NB4 (cell line): ENCODE results near the gene MAN2B2.

Source experiments
- DNase-seq: peaks from one replicate; pipeline ENCODE4 v3.0.0; 2010; ENCODE audit warnings: low read depth
- H3K4me3 ChIP-seq: one replicate; pipeline ENCODE4 v1.5.1; 2011; ENCODE audit warnings: mild to moderate bottlenecking, low read depth, low read length, moderate library complexity
- MYC ChIP-seq: IDR thresholded peaks from 2 replicates; pipeline ENCODE4 v1.6.1; 2011; ENCODE audit warnings: low read depth, low read length
- POLR2A ChIP-seq: IDR thresholded peaks from 2 replicates; pipeline ENCODE4 v1.6.1; 2011; ENCODE audit warnings: mild to moderate bottlenecking; ENCODE audit not compliant: insufficient read length; ENCODE audit errors: extremely low read depth
- TF ChIP-seq, protein P1 (sequence below): IDR thresholded peaks from 2 replicates; pipeline ENCODE4 v1.6.1; 2011; ENCODE audit warnings: low read depth, low read length
- TF ChIP-seq, protein P2 (sequence below): IDR thresholded peaks from one replicate; pipeline ENCODE4 v1.5.1; 2012; ENCODE audit warnings: low read depth, low read length

MAN2B2 gene

GRCh38 chr4:6566391-6567190 lies 8.4 kb upstream of the MAN2B2 start:
- no peak overlapping the region for H3K4me3 ChIP-seq
- TF ChIP-seq MYC, result no peak
- no peak for TF ChIP-seq POLR2A
- TF ChIP-seq, protein P1, sequence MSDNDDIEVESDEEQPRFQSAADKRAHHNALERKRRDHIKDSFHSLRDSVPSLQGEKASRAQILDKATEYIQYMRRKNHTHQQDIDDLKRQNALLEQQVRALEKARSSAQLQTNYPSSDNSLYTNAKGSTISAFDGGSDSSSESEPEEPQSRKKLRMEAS, result no peak
- TF ChIP-seq, protein P2, sequence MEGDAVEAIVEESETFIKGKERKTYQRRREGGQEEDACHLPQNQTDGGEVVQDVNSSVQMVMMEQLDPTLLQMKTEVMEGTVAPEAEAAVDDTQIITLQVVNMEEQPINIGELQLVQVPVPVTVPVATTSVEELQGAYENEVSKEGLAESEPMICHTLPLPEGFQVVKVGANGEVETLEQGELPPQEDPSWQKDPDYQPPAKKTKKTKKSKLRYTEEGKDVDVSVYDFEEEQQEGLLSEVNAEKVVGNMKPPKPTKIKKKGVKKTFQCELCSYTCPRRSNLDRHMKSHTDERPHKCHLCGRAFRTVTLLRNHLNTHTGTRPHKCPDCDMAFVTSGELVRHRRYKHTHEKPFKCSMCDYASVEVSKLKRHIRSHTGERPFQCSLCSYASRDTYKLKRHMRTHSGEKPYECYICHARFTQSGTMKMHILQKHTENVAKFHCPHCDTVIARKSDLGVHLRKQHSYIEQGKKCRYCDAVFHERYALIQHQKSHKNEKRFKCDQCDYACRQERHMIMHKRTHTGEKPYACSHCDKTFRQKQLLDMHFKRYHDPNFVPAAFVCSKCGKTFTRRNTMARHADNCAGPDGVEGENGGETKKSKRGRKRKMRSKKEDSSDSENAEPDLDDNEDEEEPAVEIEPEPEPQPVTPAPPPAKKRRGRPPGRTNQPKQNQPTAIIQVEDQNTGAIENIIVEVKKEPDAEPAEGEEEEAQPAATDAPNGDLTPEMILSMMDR, result no peak
- DNase-seq, result peak; percentile 65

DNA sequence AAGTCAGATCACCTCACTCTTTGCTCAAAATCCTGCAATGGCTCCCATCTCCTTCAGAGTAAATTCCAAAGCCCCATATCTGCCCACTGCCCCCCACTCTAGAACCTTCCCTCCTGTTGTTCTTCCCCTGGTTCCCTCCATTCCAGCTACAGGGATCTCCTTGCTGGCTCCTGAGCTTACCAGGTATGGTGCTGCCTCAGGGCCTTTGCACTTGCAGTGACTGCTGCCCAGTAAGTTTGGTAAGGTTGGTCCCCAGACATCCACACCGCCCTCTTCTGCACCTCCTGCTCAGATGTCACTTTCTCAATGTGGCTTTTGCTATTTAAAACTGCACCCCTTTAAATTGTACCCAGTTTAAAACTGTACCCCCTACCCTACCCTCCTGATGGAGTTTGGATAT lies 7.8 kb upstream of the MAN2B2 start:
- DNase-seq, result no peak
- no peak for TF ChIP-seq MYC
- TF ChIP-seq, protein P2, result no peak
- TF ChIP-seq POLR2A, result no peak
- TF ChIP-seq, protein P1, result no peak
- H3K4me3 ChIP-seq, result no peak overlapping the region

GRCh38 chr4:6568148-6568547 lies 6.8 kb upstream of the MAN2B2 start:
- TF ChIP-seq POLR2A (no peak), MYC (no peak)
- TF ChIP-seq, protein P2, result no peak
- TF ChIP-seq, protein P1, result no peak
- H3K4me3 ChIP-seq, result no peak overlapping the region
- no peak for DNase-seq

DNA sequence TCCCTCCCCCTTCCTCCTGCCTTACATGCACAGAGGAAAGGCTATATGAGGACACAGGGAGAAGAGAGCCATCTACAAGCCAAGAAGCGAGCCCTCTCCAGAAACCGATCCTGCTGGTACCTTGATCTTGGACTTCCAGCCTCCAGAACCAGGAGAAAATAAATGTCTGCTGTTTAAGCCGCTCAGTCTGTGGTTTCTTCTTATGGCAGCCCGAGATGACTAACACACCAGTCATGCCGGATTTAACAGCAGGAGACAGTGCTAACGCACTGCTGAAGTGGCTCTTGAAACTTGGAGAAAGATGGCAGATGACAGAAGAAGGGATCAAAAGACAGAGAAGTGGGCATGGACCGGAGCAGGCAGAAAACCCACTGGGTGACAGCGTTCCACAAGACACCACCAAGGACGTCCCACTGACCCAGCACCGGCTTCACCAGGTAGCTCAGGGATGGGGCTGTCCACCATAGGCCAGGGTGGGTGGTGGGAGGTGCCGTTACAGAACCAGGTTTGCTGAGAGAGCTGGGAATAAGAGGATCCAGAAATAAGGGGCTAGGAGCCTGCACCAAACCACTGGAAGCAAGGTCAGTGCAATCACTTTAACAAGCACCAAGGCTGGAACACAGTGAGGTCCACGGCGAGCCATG lies 6.2 kb upstream of the MAN2B2 start:
- DNase-seq, result peak; percentile 90
- TF ChIP-seq, protein P2, result no peak
- TF ChIP-seq, protein P1, result 0 out of 2 replicates have a peak, but pooled peaks have one; percentile 5

GRCh38 chr4:6571608-6572007 lies 3.4 kb upstream of the MAN2B2 start:
- no peak for DNase-seq
- no peak overlapping the region for H3K4me3 ChIP-seq
- TF ChIP-seq MYC (no peak), POLR2A (no peak)
- TF ChIP-seq, protein P2, result no peak
- TF ChIP-seq, protein P1, result no peak

More for the DNA sequence above, 6.2 kb upstream of the MAN2B2 start:
- peak overlapping the region; percentile 8 for H3K4me3 ChIP-seq
